ENCODE data around the gene ZNF148. TPM values are rescaled to one million over a fixed set of nuclear protein-coding genes. Genes with fewer than 3 reads are reported as not detected.

Gene ZNF148
- total RNA-seq, 2 experiments from 2014 or later = 29.6 to 39.0 TPM

- H3K4me3 Mint-ChIP-seq = no peak overlapping the region
- no peaks in the 10 kb centered on the region for H3K27me3 Mint-ChIP-seq
- CTCF ChIA-PET = interaction anchor here (0.6 kb wide), 1 partner anchor 305 kb away, joined by 4 read pairs; no protein-coding TSS in a partner anchor
- H3K27ac Mint-ChIP-seq = no peak overlapping the region
- DNase-seq (no peak), ATAC-seq (no peak)
- no peaks in the 10 kb centered on the region for H3K9me3 Mint-ChIP-seq (ENCODE audit: low read depth)
- no peaks in the 10 kb centered on the region for H3K4me1 Mint-ChIP-seq
- peaks cover 26% of the 10 kb centered on the region for H3K36me3 Mint-ChIP-seq
These were observed 97.0 kb downstream of the ZNF148 start for GRCh38 chr3:125278155-125278554.

GRCh38 chr3:125271127-125271526 is 104.0 kb downstream of the ZNF148 start:
- ATAC-seq (no peak), DNase-seq (no peak)
- CTCF ChIA-PET = no interaction called here
- H3K4me1 Mint-ChIP-seq = peaks cover 15% of the 10 kb centered on the region
- peaks cover 48% of the 10 kb centered on the region for H3K36me3 Mint-ChIP-seq
- H3K27ac Mint-ChIP-seq = no peak overlapping the region
- no peaks in the 10 kb centered on the region for H3K9me3 Mint-ChIP-seq (ENCODE audit: low read depth)
- H3K27me3 Mint-ChIP-seq = no peaks in the 10 kb centered on the region
- no peak overlapping the region for H3K4me3 Mint-ChIP-seq

- no peak for DNase-seq
- Mint-ChIP-seq H3K27me3 (no peaks in the 10 kb centered on the region), H3K4me1 (peaks cover 18% of the 10 kb centered on the region), H3K4me3 (no peak overlapping the region), H3K9me3 (ENCODE audit: low read depth) (no peaks in the 10 kb centered on the region), H3K27ac (no peak overlapping the region), H3K36me3 (peaks cover 57% of the 10 kb centered on the region)
- CTCF ChIA-PET = no interaction called here
- no peak for ATAC-seq
These were observed 107.7 kb downstream of the ZNF148 start for GRCh38 chr3:125267460-125267859.

- Mint-ChIP-seq H3K27me3 (no peaks in the 10 kb centered on the region), H3K36me3 (peaks cover 56% of the 10 kb centered on the region), H3K4me3 (no peak overlapping the region), H3K27ac (no peak overlapping the region), H3K4me1 (peaks cover 18% of the 10 kb centered on the region), H3K9me3 (ENCODE audit: low read depth) (no peaks in the 10 kb centered on the region)
- CTCF ChIA-PET = no interaction called here
- ATAC-seq (no peak), DNase-seq (no peak)
These were observed 108.2 kb downstream of the ZNF148 start for GRCh38 chr3:125266971-125267370.

GRCh38 chr3:125262161-125262560 is 113.0 kb downstream of the ZNF148 start:
- no peak for ATAC-seq
- peaks cover 18% of the 10 kb centered on the region for H3K4me1 Mint-ChIP-seq
- peaks cover 3% of the 10 kb centered on the region for H3K9me3 Mint-ChIP-seq (ENCODE audit: low read depth)
- CTCF ChIA-PET = interaction anchor here (1.4 kb wide), 1 partner anchor 361 kb away, joined by 3 read pairs; no protein-coding TSS in a partner anchor
- peaks cover 37% of the 10 kb centered on the region for H3K36me3 Mint-ChIP-seq
- no peak for DNase-seq
- H3K27ac Mint-ChIP-seq = no peak overlapping the region
- no peak overlapping the region for H3K4me3 Mint-ChIP-seq
- H3K27me3 Mint-ChIP-seq = no peaks in the 10 kb centered on the region

GRCh38 chr3:125261031-125261430 is 114.1 kb downstream of the ZNF148 start:
- no peak for ATAC-seq
- no peak overlapping the region for H3K27ac Mint-ChIP-seq
- no peaks in the 10 kb centered on the region for H3K27me3 Mint-ChIP-seq

GRCh38 chr3:125260158-125260557 is 115.0 kb downstream of the ZNF148 start:
- H3K4me3 Mint-ChIP-seq = no peak overlapping the region
- DNase-seq (no peak), ATAC-seq (no peak)
- H3K27me3 Mint-ChIP-seq = no peaks in the 10 kb centered on the region
- peaks cover 29% of the 10 kb centered on the region for H3K36me3 Mint-ChIP-seq
- H3K4me1 Mint-ChIP-seq = peaks cover 4% of the 10 kb centered on the region
- no peak overlapping the region for H3K27ac Mint-ChIP-seq
- CTCF ChIA-PET = no interaction called here
- H3K9me3 Mint-ChIP-seq (ENCODE audit: low read depth) = peaks cover 6% of the 10 kb centered on the region

More at GRCh38 chr3:125261031-125261430, 114.1 kb downstream of the ZNF148 start:
- no peak for DNase-seq
- Mint-ChIP-seq H3K9me3 (ENCODE audit: low read depth) (peaks cover 6% of the 10 kb centered on the region), H3K4me1 (peaks cover 6% of the 10 kb centered on the region), H3K36me3 (peaks cover 32% of the 10 kb centered on the region), H3K4me3 (no peak overlapping the region)
- CTCF ChIA-PET = interaction anchor here (1.4 kb wide), 1 partner anchor 360 kb away, joined by 3 read pairs; no protein-coding TSS in a partner anchor

- CTCF ChIA-PET = no interaction called here
- ATAC-seq (no peak), DNase-seq (no peak)
- Mint-ChIP-seq H3K4me1 (peaks cover 4% of the 10 kb centered on the region), H3K9me3 (ENCODE audit: low read depth) (peaks cover 6% of the 10 kb centered on the region), H3K36me3 (peaks cover 31% of the 10 kb centered on the region), H3K27ac (no peak overlapping the region), H3K27me3 (no peaks in the 10 kb centered on the region), H3K4me3 (no peak overlapping the region)
These were observed 117.6 kb downstream of the ZNF148 start for GRCh38 chr3:125257536-125257935.

- DNase-seq (no peak), ATAC-seq (no peak)
- peaks cover 31% of the 10 kb centered on the region for H3K36me3 Mint-ChIP-seq
- H3K9me3 Mint-ChIP-seq (ENCODE audit: low read depth) = peaks cover 6% of the 10 kb centered on the region
- CTCF ChIA-PET = no interaction called here
- H3K27ac Mint-ChIP-seq = no peak overlapping the region
- no peaks in the 10 kb centered on the region for H3K27me3 Mint-ChIP-seq
- H3K4me3 Mint-ChIP-seq = no peak overlapping the region
- peaks cover 4% of the 10 kb centered on the region for H3K4me1 Mint-ChIP-seq
These were observed 118.5 kb downstream of the ZNF148 start for GRCh38 chr3:125256675-125257074.

GRCh38 chr3:125250973-125251372 is 124.2 kb downstream of the ZNF148 start:
- H3K4me3 Mint-ChIP-seq = no peak overlapping the region
- H3K9me3 Mint-ChIP-seq (ENCODE audit: low read depth) = no peaks in the 10 kb centered on the region
- CTCF ChIA-PET = no interaction called here
- ATAC-seq = no peak
- no peak overlapping the region for H3K27ac Mint-ChIP-seq
- H3K27me3 Mint-ChIP-seq = no peaks in the 10 kb centered on the region
- no peak for DNase-seq
- H3K36me3 Mint-ChIP-seq = peaks cover 23% of the 10 kb centered on the region
- H3K4me1 Mint-ChIP-seq = no peaks in the 10 kb centered on the region

- no peak for ATAC-seq
- Mint-ChIP-seq H3K36me3 (peaks cover 34% of the 10 kb centered on the region), H3K9me3 (ENCODE audit: low read depth) (peaks cover 2% of the 10 kb centered on the region), H3K27me3 (no peaks in the 10 kb centered on the region), H3K27ac (no peak overlapping the region), H3K4me3 (no peak overlapping the region), H3K4me1 (no peaks in the 10 kb centered on the region)
- DNase-seq = no peak
- CTCF ChIA-PET = interaction anchor here (0.6 kb wide), 1 partner anchor 9 kb away, joined by 4 read pairs; no protein-coding TSS in a partner anchor
These were observed 128.9 kb downstream of the ZNF148 start for GRCh38 chr3:125246237-125246636.

GRCh38 chr3:125245521-125245920 is 129.6 kb downstream of the ZNF148 start:
- Mint-ChIP-seq H3K9me3 (ENCODE audit: low read depth) (peaks cover 2% of the 10 kb centered on the region), H3K4me3 (no peak overlapping the region), H3K4me1 (peaks cover 3% of the 10 kb centered on the region), H3K36me3 (peaks cover 32% of the 10 kb centered on the region), H3K27ac (no peak overlapping the region), H3K27me3 (no peaks in the 10 kb centered on the region)
- CTCF ChIA-PET = no interaction called here
- ATAC-seq = no peak
- DNase-seq = no peak

GRCh38 chr3:125240496-125240895 is 134.6 kb downstream of the ZNF148 start:
- Mint-ChIP-seq H3K4me3 (no peak overlapping the region), H3K4me1 (peaks cover 3% of the 10 kb centered on the region), H3K27me3 (no peaks in the 10 kb centered on the region), H3K27ac (no peak overlapping the region), H3K9me3 (ENCODE audit: low read depth) (peaks cover 7% of the 10 kb centered on the region), H3K36me3 (peaks cover 51% of the 10 kb centered on the region)
- ATAC-seq (no peak), DNase-seq (no peak)
- CTCF ChIA-PET = no interaction called here

GRCh38 chr3:125239266-125239665 is 135.9 kb downstream of the ZNF148 start:
- H3K27me3 Mint-ChIP-seq = no peaks in the 10 kb centered on the region
- peaks cover 8% of the 10 kb centered on the region for H3K9me3 Mint-ChIP-seq (ENCODE audit: low read depth)
- peaks cover 3% of the 10 kb centered on the region for H3K4me1 Mint-ChIP-seq
- CTCF ChIA-PET = no interaction called here
- H3K36me3 Mint-ChIP-seq = peaks cover 49% of the 10 kb centered on the region
- ATAC-seq (no peak), DNase-seq (no peak)
- H3K4me3 Mint-ChIP-seq = no peak overlapping the region
- H3K27ac Mint-ChIP-seq = no peak overlapping the region

GRCh38 chr3:125238759-125239158 is 136.4 kb downstream of the ZNF148 start:
- no peak for DNase-seq
- CTCF ChIA-PET = no interaction called here
- Mint-ChIP-seq H3K36me3 (peaks cover 48% of the 10 kb centered on the region), H3K27me3 (no peaks in the 10 kb centered on the region), H3K4me3 (no peak overlapping the region), H3K9me3 (ENCODE audit: low read depth) (peaks cover 8% of the 10 kb centered on the region), H3K27ac (no peak overlapping the region), H3K4me1 (peaks cover 3% of the 10 kb centered on the region)
- ATAC-seq = no peak

All from activated CD8-positive, alpha-beta memory T cell treated with anti-CD3 and anti-CD28 coated beads, Interleukin-2, amount 10 ng/mL, durations not matched to agents 7 days and 5 days (primary cell).